GM23338 (cell line): ENCODE results near the gene COL6A1. TPM values are rescaled to one million over a fixed set of nuclear protein-coding genes. Genes with fewer than 3 reads are reported as not detected.

Source experiments
- ATAC-seq: fragments of 200-7000 bp; cut with Tn5 transposase; 3 replicates; pipeline ENCODE4 v1.9.1; 2020
- DNase-seq: peaks from one replicate; pipeline ENCODE4 v3.0.0-alpha.2; 2015; ENCODE audit warnings: low spot score
- H2AFZ ChIP-seq: fragments of 200-600 bp; sonication (generic); 2 replicates; pipeline ENCODE4 v1.8.0; 2016; ENCODE audit warnings: antibody characterized with exemption, mild to moderate bottlenecking, moderate library complexity
- H3F3A ChIP-seq: fragments of 200-600 bp; sonication (generic); replicated peaks from 2 replicates; pipeline ENCODE4 v1.8.0; 2017; ENCODE audit warnings: antibody characterized with exemption, mixed run types, low read depth
- H3K27ac ChIP-seq: fragments of 200-600 bp; sonication (generic); 2 replicates; pipeline ENCODE4 v1.6.1; 2016; ENCODE audit warnings: low read depth
- H3K27me3 ChIP-seq: fragments of 200-600 bp; sonication (generic); 2 replicates; pipeline ENCODE4 v1.8.0; 2016; ENCODE audit warnings: mild to moderate bottlenecking, mixed run types, moderate library complexity; ENCODE audit not compliant: insufficient read depth
- H3K36me3 ChIP-seq: fragments of 200-600 bp; sonication (generic); 2 replicates; pipeline ENCODE4 v1.8.0; 2016; ENCODE audit warnings: mild to moderate bottlenecking; ENCODE audit not compliant: insufficient read depth
- H3K4me1 ChIP-seq: fragments of 200-600 bp; sonication (generic); 2 replicates; pipeline ENCODE4 v1.8.0; 2016; ENCODE audit warnings: mild to moderate bottlenecking, moderate library complexity; ENCODE audit not compliant: insufficient read depth
- H3K4me2 ChIP-seq: fragments of 200-600 bp; sonication (generic); 2 replicates; pipeline ENCODE4 v1.7.1; 2017; ENCODE audit warnings: mixed run types
- H3K4me3 ChIP-seq: fragments of 200-600 bp; sonication (generic); 2 replicates; pipeline ENCODE4 v1.6.1; 2016; ENCODE audit warnings: mixed run types
- H3K79me2 ChIP-seq: fragments of 200-600 bp; sonication (generic); replicated peaks from 2 replicates; pipeline ENCODE4 v1.8.0; 2017; ENCODE audit warnings: mild to moderate bottlenecking; ENCODE audit not compliant: insufficient read depth
- H3K9me2 ChIP-seq: fragments of 200-600 bp; sonication (generic); 2 replicates; pipeline ENCODE4 v1.8.0; 2017; ENCODE audit not compliant: insufficient read depth
- H4K20me1 ChIP-seq: fragments of 200-600 bp; sonication (generic); replicated peaks from 2 replicates; pipeline ENCODE4 v1.8.0; 2017; ENCODE audit warnings: mild to moderate bottlenecking; ENCODE audit not compliant: insufficient read depth
- H3K27ac Mint-ChIP-seq: 2 replicates; pipeline ENCODE4 v1.8.0; 2020; ENCODE audit warnings: inconsistent platforms, mild to moderate bottlenecking, moderate library complexity, mixed read lengths
- H3K27me3 Mint-ChIP-seq: 3 replicates; pipeline ENCODE4 v1.8.0; 2022; ENCODE audit warnings: low read depth, mild to moderate bottlenecking, moderate library complexity, mixed read lengths, inconsistent platforms; ENCODE audit not compliant: insufficient read depth, poor library complexity
- H3K36me3 Mint-ChIP-seq: 3 replicates; pipeline ENCODE4 v1.8.0; 2021; ENCODE audit warnings: low read depth, mild to moderate bottlenecking, inconsistent platforms, moderate library complexity, mixed read lengths
- H3K4me1 Mint-ChIP-seq: 3 replicates; pipeline ENCODE4 v1.8.0; 2020; ENCODE audit warnings: mild to moderate bottlenecking, inconsistent platforms, mixed read lengths
- H3K4me3 Mint-ChIP-seq: 3 replicates; pipeline ENCODE4 v1.8.0; 2021; ENCODE audit warnings: moderate library complexity, mild to moderate bottlenecking, inconsistent platforms, mixed read lengths
- H3K9me3 Mint-ChIP-seq: 3 replicates; pipeline ENCODE4 v1.8.0; 2020; ENCODE audit warnings: moderate library complexity, mild to moderate bottlenecking, inconsistent platforms, mixed read lengths
- ETS1 ChIP-seq: IDR thresholded peaks from 2 replicates; pipeline ENCODE4 v1.6.1; 2016; ENCODE audit warnings: antibody characterized with exemption
- ZNF114 ChIP-seq: fragments of 250-450 bp; sonication (Bioruptor Pico); IDR thresholded peaks from 2 replicates; pipeline ENCODE4 v1.5.0; 2020; ENCODE audit warnings: mild to moderate bottlenecking, moderate library complexity
- polyA plus RNA-seq: library from polyadenylated mRNA; unstranded; fragments of >200 nt; fragmentation: Nextera tagmentation; extraction: Ambion mirVana; gene quantifications from 2 replicates; pipeline ENCODE4 v1.2.1, GENCODE V29; 2016
- total RNA-seq: library from RNA; depleted of rRNA; stranded (reverse); fragments of >200 nt; shearing (Covaris generic); gene quantifications from 2 replicates; pipeline ENCODE4 v1.2.3, GENCODE V29; 2014
- TF ChIP-seq, protein P1 (sequence below): IDR thresholded peaks from one replicate; pipeline ENCODE4 v1.6.1; 2018; ENCODE audit warnings: antibody characterized with exemption; ENCODE audit not compliant: unreplicated experiment
- TF ChIP-seq, protein P2 (sequence below): fragments of 250-450 bp; sonication (Bioruptor Pico); IDR thresholded peaks from 2 replicates; pipeline ENCODE4 v1.5.0; 2020; ENCODE audit warnings: mild to moderate bottlenecking, moderate library complexity

Gene COL6A1
- total and polyA plus RNA-seq, 2 experiments from 2014 or later: 76.0 to 180 TPM

GRCh38 chr21:45983649-45983965 is 2.0 kb downstream of the COL6A1 start (continued):
- TF ChIP-seq, protein P1, sequence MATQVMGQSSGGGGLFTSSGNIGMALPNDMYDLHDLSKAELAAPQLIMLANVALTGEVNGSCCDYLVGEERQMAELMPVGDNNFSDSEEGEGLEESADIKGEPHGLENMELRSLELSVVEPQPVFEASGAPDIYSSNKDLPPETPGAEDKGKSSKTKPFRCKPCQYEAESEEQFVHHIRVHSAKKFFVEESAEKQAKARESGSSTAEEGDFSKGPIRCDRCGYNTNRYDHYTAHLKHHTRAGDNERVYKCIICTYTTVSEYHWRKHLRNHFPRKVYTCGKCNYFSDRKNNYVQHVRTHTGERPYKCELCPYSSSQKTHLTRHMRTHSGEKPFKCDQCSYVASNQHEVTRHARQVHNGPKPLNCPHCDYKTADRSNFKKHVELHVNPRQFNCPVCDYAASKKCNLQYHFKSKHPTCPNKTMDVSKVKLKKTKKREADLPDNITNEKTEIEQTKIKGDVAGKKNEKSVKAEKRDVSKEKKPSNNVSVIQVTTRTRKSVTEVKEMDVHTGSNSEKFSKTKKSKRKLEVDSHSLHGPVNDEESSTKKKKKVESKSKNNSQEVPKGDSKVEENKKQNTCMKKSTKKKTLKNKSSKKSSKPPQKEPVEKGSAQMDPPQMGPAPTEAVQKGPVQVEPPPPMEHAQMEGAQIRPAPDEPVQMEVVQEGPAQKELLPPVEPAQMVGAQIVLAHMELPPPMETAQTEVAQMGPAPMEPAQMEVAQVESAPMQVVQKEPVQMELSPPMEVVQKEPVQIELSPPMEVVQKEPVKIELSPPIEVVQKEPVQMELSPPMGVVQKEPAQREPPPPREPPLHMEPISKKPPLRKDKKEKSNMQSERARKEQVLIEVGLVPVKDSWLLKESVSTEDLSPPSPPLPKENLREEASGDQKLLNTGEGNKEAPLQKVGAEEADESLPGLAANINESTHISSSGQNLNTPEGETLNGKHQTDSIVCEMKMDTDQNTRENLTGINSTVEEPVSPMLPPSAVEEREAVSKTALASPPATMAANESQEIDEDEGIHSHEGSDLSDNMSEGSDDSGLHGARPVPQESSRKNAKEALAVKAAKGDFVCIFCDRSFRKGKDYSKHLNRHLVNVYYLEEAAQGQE: no peak

- DNase-seq (no peak), ATAC-seq (no peak)
- peaks cover 25% of the 10 kb centered on the region for H3F3A ChIP-seq
- H3K4me1 ChIP-seq: peaks cover 8% of the 10 kb centered on the region
- Mint-ChIP-seq H3K4me1 (peaks cover 7% of the 10 kb centered on the region), H3K36me3 (peaks cover 13% of the 10 kb centered on the region), H3K27ac (no peak overlapping the region), H3K9me3 (no peaks in the 10 kb centered on the region), H3K27me3 (no peaks in the 10 kb centered on the region), H3K4me3 (no peak overlapping the region)
- H3K27ac ChIP-seq: no peak overlapping the region
- TF ChIP-seq ETS1: no peak
- TF ChIP-seq, protein P2, sequence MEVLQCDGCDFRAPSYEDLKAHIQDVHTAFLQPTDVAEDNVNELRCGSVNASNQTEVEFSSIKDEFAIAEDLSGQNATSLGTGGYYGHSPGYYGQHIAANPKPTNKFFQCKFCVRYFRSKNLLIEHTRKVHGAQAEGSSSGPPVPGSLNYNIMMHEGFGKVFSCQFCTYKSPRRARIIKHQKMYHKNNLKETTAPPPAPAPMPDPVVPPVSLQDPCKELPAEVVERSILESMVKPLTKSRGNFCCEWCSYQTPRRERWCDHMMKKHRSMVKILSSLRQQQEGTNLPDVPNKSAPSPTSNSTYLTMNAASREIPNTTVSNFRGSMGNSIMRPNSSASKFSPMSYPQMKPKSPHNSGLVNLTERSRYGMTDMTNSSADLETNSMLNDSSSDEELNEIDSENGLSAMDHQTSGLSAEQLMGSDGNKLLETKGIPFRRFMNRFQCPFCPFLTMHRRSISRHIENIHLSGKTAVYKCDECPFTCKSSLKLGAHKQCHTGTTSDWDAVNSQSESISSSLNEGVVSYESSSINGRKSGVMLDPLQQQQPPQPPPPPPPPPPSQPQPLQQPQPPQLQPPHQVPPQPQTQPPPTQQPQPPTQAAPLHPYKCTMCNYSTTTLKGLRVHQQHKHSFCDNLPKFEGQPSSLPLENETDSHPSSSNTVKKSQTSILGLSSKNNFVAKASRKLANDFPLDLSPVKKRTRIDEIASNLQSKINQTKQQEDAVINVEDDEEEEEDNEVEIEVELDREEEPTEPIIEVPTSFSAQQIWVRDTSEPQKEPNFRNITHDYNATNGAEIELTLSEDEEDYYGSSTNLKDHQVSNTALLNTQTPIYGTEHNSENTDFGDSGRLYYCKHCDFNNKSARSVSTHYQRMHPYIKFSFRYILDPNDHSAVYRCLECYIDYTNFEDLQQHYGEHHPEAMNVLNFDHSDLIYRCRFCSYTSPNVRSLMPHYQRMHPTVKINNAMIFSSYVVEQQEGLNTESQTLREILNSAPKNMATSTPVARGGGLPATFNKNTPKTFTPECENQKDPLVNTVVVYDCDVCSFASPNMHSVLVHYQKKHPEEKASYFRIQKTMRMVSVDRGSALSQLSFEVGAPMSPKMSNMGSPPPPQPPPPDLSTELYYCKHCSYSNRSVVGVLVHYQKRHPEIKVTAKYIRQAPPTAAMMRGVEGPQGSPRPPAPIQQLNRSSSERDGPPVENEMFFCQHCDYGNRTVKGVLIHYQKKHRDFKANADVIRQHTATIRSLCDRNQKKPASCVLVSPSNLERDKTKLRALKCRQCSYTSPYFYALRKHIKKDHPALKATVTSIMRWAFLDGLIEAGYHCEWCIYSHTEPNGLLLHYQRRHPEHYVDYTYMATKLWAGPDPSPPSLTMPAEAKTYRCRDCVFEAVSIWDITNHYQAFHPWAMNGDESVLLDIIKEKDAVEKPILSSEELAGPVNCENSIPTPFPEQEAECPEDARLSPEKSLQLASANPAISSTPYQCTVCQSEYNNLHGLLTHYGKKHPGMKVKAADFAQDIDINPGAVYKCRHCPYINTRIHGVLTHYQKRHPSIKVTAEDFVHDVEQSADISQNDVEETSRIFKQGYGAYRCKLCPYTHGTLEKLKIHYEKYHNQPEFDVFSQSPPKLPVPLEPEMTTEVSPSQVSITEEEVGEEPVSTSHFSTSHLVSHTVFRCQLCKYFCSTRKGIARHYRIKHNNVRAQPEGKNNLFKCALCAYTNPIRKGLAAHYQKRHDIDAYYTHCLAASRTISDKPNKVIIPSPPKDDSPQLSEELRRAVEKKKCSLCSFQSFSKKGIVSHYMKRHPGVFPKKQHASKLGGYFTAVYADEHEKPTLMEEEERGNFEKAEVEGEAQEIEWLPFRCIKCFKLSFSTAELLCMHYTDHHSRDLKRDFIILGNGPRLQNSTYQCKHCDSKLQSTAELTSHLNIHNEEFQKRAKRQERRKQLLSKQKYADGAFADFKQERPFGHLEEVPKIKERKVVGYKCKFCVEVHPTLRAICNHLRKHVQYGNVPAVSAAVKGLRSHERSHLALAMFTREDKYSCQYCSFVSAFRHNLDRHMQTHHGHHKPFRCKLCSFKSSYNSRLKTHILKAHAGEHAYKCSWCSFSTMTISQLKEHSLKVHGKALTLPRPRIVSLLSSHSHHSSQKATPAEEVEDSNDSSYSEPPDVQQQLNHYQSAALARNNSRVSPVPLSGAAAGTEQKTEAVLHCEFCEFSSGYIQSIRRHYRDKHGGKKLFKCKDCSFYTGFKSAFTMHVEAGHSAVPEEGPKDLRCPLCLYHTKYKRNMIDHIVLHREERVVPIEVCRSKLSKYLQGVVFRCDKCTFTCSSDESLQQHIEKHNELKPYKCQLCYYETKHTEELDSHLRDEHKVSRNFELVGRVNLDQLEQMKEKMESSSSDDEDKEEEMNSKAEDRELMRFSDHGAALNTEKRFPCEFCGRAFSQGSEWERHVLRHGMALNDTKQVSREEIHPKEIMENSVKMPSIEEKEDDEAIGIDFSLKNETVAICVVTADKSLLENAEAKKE (CRISPR knock-in tag): no peak
- TF ChIP-seq ZNF114 (CRISPR knock-in tag): no peak
- no peak overlapping the region for H3K4me2 ChIP-seq
- H3K79me2 ChIP-seq: peaks cover 4% of the 10 kb centered on the region; the same call in 1 of the 2 replicates
- H3K9me2 ChIP-seq: no peaks in the 10 kb centered on the region
- H2AFZ ChIP-seq: no peak overlapping the region
- no peak overlapping the region for H3K4me3 ChIP-seq
- peaks cover 13% of the 10 kb centered on the region; the same call in 1 of the 2 replicates for H3K27me3 ChIP-seq
- peaks cover 6% of the 10 kb centered on the region; the same call in 1 of the 2 replicates for H4K20me1 ChIP-seq
- H3K36me3 ChIP-seq: peaks cover 3% of the 10 kb centered on the region; the same call in 1 of the 2 replicates
These were observed 2.5 kb downstream of the COL6A1 start for GRCh38 chr21:45983981-45984551.
